Fibroblast of skin of back (primary cell): ENCODE results near the gene TCEA2.
"Not testable (repeated sequence)": the region's sequence is repeated elsewhere in the genome, so short reads cannot be mapped to it uniquely, and the experiment has no call there.

Source experiments
- DNase-seq: peaks from one replicate; pipeline ENCODE4 v3.0.0-alpha.2; 2013

Gene TCEA2

GRCh38 chr20:64109831-64110391, 46.9 kb downstream of the TCEA2 start:
- DNase-seq: no peak

- DNase-seq: no peak
Measured at GRCh38 chr20:64110411-64111068, 47.5 kb downstream of the TCEA2 start.

DNA sequence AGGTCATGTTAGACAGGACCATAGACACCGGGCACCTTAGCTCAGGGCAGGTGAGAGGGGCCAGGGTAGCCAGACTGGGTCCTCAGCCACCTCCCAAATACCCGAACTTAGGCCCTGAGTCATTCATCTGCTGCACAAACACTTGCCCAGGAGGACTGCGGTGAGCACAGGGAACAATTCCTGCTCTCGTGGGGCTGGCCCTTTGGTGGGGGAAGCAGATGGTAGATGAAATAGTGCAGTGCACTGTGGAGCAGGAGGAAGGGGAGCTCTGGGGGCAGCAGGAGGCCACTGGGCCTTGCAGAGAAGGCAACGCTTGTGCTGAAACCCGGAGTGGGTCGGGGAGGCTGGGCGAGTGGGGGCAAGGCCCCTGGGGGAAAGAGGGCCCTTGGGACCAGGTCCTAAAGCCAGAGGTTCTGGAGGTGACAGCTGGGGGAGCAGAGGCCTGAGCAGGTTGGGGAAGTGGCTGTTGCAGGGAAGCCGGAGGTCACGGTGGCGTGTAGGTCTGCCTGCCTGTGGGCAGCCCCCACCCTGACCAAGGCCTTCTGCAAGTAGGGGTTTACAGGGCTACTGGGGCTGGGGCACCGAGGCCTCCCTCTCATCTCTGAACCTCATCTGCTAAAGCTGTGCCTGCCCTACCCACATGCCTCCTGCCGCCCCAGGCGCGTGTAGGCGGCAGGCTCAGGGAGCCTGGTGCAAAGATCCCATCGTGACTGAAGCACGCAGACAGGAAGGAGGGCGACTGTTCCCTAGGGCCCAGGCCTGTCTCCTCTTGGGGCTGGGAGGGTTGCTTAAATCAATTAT, 49.0 kb downstream of the TCEA2 start:
- DNase-seq: no peak

GRCh38 chr20:64112691-64113443, 49.9 kb downstream of the TCEA2 start:
- DNase-seq: no peak

GRCh38 chr20:64113444-64113775, 50.4 kb downstream of the TCEA2 start:
- no peak for DNase-seq

GRCh38 chr20:64113796-64114355, 50.9 kb downstream of the TCEA2 start:
- DNase-seq: no peak

DNA sequence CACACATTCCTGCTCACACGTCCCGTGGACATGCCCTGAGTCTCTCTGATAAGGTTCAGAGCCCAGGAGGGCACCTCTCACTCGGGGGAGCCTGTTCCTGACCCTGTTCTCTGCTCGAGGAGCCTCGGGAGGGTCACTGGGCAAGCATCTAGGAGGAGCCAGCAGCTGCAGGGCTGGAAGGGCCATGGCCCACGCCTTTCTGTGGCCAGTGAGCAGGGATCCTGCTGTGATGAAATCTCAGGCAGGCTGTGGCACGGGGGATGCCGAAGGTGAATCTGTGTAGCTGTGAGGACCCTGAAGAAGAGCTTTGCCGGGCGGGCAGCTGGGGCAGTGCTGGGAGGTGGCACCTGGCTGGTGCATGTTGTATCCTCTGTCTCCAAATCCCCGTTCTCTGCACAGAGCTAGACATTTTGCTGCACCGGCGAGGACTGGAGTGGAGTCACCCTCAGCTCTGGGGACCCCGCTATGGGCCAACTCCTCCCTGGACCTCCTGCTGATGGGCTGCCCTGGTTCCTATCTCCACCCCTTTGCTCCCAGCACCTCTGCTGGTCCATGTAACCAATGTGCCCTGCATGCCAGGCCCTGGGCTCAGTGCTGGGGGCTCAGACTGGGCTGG, 51.5 kb downstream of the TCEA2 start:
- DNase-seq: no peak

GRCh38 chr20:64115171-64115911, 52.3 kb downstream of the TCEA2 start:
- no peak for DNase-seq

GRCh38 chr20:64116016-64116415, 53.0 kb downstream of the TCEA2 start:
- no peak for DNase-seq

DNA sequence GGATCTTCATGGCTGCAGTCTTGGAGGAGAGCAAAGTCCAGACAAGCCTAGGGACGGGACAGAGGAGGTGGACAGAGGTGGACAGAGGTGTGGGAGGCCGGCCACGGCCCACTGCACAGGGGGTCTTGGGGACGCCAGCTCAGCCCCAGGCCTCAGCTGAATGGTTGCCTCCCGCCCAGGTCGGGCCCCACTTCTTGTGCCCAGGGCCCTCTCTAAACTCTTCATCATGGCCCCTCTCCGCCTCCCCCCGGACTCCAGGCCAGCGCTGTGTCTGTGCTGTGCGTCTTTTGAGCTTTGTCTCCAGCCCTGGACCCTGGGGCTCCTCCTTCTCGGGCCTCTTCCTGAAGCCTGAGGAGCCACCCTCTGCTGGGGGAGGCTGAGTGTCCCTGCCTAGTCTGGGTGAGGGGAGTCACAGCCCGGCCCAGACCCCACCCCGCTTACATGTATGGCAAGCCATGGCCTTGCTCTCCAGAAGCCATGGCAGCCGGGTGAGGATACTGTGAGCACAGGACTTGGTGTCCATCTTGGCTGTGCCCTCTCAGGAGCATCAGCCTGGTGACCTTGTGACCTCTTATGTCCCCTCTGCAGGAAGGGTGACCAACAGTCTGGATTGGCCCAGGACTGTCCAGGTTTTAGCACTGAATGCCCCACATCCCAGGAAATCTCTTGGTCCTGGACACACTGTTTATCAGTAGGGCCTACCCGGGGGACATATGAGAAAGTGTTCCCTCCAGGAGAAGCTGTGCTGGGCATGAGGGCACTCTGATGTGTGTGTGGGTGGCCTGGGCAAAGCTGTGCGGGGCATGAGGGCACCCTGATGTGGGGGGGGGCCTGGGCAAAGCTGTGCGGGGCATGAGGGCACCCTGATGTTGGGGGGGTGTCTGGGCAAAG, 53.8 kb downstream of the TCEA2 start:
- no peak for DNase-seq

DNA sequence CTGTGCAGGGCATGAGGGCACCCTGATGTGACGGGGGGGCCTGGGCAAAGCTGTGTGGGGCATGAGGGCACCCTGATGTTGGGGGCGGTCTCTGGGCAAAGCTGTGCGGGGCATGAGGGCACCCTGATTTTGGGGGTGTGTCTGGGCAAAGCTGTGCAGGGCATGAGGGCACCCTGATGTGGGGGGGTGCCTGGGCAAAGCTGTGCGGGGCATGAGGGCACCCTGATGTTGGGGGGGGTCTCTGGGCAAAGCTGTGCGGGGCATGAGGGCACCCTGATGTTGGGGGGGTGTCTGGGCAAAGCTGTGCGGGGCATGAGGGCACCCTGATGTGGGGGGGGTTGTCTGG, 54.4 kb downstream of the TCEA2 start:
- not testable (repeated sequence) for DNase-seq

DNA sequence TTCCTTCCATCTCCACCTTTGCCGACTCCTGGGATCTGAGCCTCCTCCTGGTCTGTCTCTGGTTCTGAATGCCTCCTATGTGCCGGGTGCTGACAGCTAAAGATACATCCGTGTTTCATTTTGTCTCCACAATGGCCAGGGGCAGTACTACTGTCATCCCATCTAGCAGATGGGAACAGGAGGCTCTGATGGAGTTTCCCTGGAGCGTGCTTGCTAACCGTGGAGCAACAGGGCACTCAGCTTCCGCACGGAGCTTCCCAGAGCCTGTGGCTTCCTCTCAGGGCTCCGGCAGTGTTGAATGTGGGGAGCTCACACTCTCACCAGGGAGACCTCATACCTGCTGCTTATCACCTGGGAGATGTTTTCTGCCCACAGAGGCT, 56.3 kb downstream of the TCEA2 start:
- DNase-seq: no peak

DNA sequence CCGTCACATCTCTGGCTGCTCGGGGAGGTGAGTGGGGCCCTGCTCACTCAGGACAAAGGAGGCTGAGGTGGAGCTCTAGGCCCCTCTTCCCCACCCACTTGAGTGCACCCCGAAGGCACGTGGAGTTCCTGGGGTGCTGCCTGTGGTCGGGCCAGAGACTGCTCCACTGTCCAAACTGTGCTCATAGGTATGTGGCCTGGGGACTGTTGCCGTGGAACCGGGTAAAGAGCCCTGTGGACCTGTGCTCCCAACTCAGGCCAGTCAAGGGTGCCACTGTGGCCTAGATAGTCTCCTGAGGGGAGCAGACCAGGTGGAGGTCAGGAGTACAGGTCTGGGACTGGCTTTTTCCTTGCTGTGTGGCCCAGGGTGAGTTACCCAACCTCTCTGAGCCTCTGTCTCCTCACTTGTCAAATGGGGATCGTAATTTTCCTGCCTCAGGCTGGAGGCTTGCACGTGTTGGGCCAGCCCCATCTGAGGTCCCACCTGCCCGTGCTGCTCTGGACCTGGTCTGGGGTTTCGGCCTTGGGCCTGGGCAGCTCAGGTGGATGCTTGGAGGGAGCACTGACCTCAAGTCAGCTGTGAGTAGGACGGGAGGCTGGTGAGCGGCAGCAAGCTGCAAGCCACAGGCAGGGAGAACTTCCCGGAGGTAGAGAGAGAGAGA, 56.8 kb downstream of the TCEA2 start:
- DNase-seq: no peak

DNA sequence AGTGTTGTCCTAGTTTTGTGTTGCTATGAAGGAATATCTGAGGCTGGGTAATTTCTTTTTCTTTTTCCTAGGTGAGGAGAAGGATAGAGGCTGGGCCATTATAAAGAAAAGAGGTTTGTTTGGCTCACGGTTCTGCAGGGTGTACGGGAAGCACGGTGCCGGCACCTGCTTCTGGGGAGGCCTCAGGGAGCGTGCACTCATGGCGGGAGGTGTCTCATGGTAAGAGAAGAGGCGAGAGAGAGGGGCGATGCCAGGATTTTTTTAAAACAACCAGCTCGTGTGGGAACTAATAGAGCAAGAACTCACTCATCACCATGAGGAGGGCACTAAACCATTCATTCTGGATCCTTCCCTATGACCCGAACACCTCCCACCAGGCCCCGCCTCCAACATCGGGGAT, 58.6 kb downstream of the TCEA2 start:
- no peak for DNase-seq
